SK-N-SH treated with all-trans-retinoic acid at 6 μM for 48 hours (cell line): ENCODE measurements around the gene LTO1.

Experiments
- ATAC-seq: fragments of 200-7000 bp; cut with Tn5 transposase; 3 replicates; pipeline ENCODE4 v1.9.1; 2020; ENCODE audit warnings: mild to moderate bottlenecking, moderate library complexity
- ARNTL ChIP-seq: fragments of 450-650 bp; formaldehyde crosslinking; IDR thresholded peaks from 2 replicates; pipeline ENCODE4 v1.5.0; 2020; ENCODE audit warnings: low read depth, mild to moderate bottlenecking, moderate library complexity, borderline replicate concordance
- CREB5 ChIP-seq: fragments of 250-450 bp; sonication (Bioruptor Pico); IDR thresholded peaks from 2 replicates; pipeline ENCODE4 v1.5.1; 2020; ENCODE audit warnings: low read depth, mild to moderate bottlenecking, moderate library complexity
- CSDC2 ChIP-seq: fragments of 250-450 bp; sonication (Bioruptor Pico); IDR thresholded peaks from 2 replicates; pipeline ENCODE4 v1.5.0; 2020; ENCODE audit warnings: mild to moderate bottlenecking, moderate library complexity
- CSRNP3 ChIP-seq: fragments of 250-450 bp; sonication (Bioruptor Pico); IDR thresholded peaks from 2 replicates; pipeline ENCODE4 v1.5.1; 2021; ENCODE audit warnings: mild to moderate bottlenecking, moderate library complexity
- GLIS3 ChIP-seq: fragments of 250-450 bp; sonication (Bioruptor Pico); IDR thresholded peaks from 2 replicates; pipeline ENCODE4 v1.5.0; 2020; ENCODE audit warnings: mild to moderate bottlenecking, moderate library complexity
- ISL1 ChIP-seq: fragments of 250-450 bp; sonication (Bioruptor Pico); IDR thresholded peaks from 2 replicates; pipeline ENCODE4 v2.1.2; 2022; ENCODE audit warnings: mild to moderate bottlenecking, moderate library complexity
- OSR1 ChIP-seq: fragments of 250-450 bp; sonication (Bioruptor Pico); IDR thresholded peaks from 2 replicates; pipeline ENCODE4 v1.8.0; 2022; ENCODE audit warnings: moderate library complexity, mild to moderate bottlenecking, inconsistent platforms
- PATZ1 ChIP-seq: fragments of 250-450 bp; sonication (Bioruptor Pico); IDR thresholded peaks from 2 replicates; pipeline ENCODE4 v1.8.0; 2020; ENCODE audit warnings: mild to moderate bottlenecking, moderate library complexity, borderline replicate concordance
- POU6F1 ChIP-seq: fragments of 250-450 bp; sonication (Bioruptor Pico); IDR thresholded peaks from 2 replicates; pipeline ENCODE4 v1.8.0; 2021; ENCODE audit warnings: low read depth, mild to moderate bottlenecking, moderate library complexity, borderline replicate concordance
- PPARA ChIP-seq: fragments of 250-450 bp; sonication (Bioruptor Pico); IDR thresholded peaks from 2 replicates; pipeline ENCODE4 v1.5.0; 2020; ENCODE audit warnings: mild to moderate bottlenecking, borderline replicate concordance
- RARB ChIP-seq: fragments of 250-450 bp; sonication (Bioruptor Pico); IDR thresholded peaks from 2 replicates; pipeline ENCODE4 v1.8.0; 2021; ENCODE audit warnings: mild to moderate bottlenecking, moderate library complexity
- TCF4 ChIP-seq: fragments of 250-450 bp; sonication (Bioruptor Pico); IDR thresholded peaks from 2 replicates; pipeline ENCODE4 v1.8.0; 2021; ENCODE audit warnings: mild to moderate bottlenecking, moderate library complexity, borderline replicate concordance
- TOX ChIP-seq: fragments of 250-450 bp; sonication (Bioruptor Pico); IDR thresholded peaks from 2 replicates; pipeline ENCODE4 v1.8.0; 2021; ENCODE audit warnings: mild to moderate bottlenecking, moderate library complexity, borderline replicate concordance
- TSHZ2 ChIP-seq: fragments of 250-450 bp; sonication (Bioruptor Pico); IDR thresholded peaks from 2 replicates; pipeline ENCODE4 v1.5.0; 2020; ENCODE audit warnings: mild to moderate bottlenecking, moderate library complexity
- ZC3H10 ChIP-seq: fragments of 250-450 bp; sonication (Bioruptor Pico); IDR thresholded peaks from 2 replicates; pipeline ENCODE4 v1.5.1; 2021; ENCODE audit warnings: mild to moderate bottlenecking, moderate library complexity
- ZFP3 ChIP-seq: fragments of 250-450 bp; sonication (Bioruptor Pico); IDR thresholded peaks from 2 replicates; pipeline ENCODE4 v1.5.0; 2020; ENCODE audit warnings: mild to moderate bottlenecking, moderate library complexity
- ZFP30 ChIP-seq: fragments of 450-650 bp; formaldehyde crosslinking; IDR thresholded peaks from 2 replicates; pipeline ENCODE4 v1.5.0; 2022; ENCODE audit warnings: mild to moderate bottlenecking, moderate library complexity
- ZNF565 ChIP-seq: fragments of 450-650 bp; formaldehyde crosslinking; conservative IDR thresholded peaks from 2 replicates; pipeline ENCODE4 v1.5.0; 2020; ENCODE audit warnings: low read depth, mild to moderate bottlenecking, moderate library complexity
- ZNF70 ChIP-seq: fragments of 450-650 bp; formaldehyde crosslinking; IDR thresholded peaks from 2 replicates; pipeline ENCODE4 v1.5.0; 2020; ENCODE audit warnings: mild to moderate bottlenecking, moderate library complexity
- ZNF8 ChIP-seq: fragments of 450-650 bp; formaldehyde crosslinking; IDR thresholded peaks from 2 replicates; pipeline ENCODE4 v1.5.0; 2020; ENCODE audit warnings: mild to moderate bottlenecking, moderate library complexity

Gene LTO1

GRCh38 chr11:69680688-69681087 is 5.5 kb upstream of the LTO1 start:
- ATAC-seq: no peak
- TF ChIP-seq TOX (CRISPR knock-in tag) (no peak), GLIS3 (no peak), TSHZ2 (no peak), CREB5 (CRISPR knock-in tag) (no peak), ZFP30 (CRISPR knock-in tag) (no peak), POU6F1 (CRISPR knock-in tag) (no peak)

GRCh38 chr11:69677749-69678148 is 2.6 kb upstream of the LTO1 start:
- TF ChIP-seq ZFP30 (CRISPR knock-in tag): no peak
- TF ChIP-seq ZNF565 (CRISPR knock-in tag): no peak
- no peak for TF ChIP-seq CSDC2 (CRISPR knock-in tag)
- no peak for TF ChIP-seq CREB5 (CRISPR knock-in tag)
- TF ChIP-seq ZC3H10 (CRISPR knock-in tag): no peak
- no peak for TF ChIP-seq ARNTL (CRISPR knock-in tag)
- TF ChIP-seq RARB (CRISPR knock-in tag): no peak
- TF ChIP-seq OSR1 (CRISPR knock-in tag): no peak
- no peak for TF ChIP-seq ISL1 (CRISPR knock-in tag)
- TF ChIP-seq PATZ1: no peak
- no peak for TF ChIP-seq PPARA
- no peak for TF ChIP-seq ZNF70 (CRISPR knock-in tag)
- no peak for TF ChIP-seq TSHZ2
- TF ChIP-seq ZNF8 (CRISPR knock-in tag): no peak
- TF ChIP-seq CSRNP3: no peak
- TF ChIP-seq ZFP3 (CRISPR knock-in tag): no peak
- no peak for TF ChIP-seq TOX (CRISPR knock-in tag)
- no peak for TF ChIP-seq TCF4
- ATAC-seq: no peak
